ENCODE results near the gene SYNC. TPM values are rescaled to one million over a fixed set of nuclear protein-coding genes. Genes with fewer than 3 reads are reported as not detected.

Gene SYNC
- total RNA-seq, 1 donor from 2014 or later: 16.2 TPM

DNA sequence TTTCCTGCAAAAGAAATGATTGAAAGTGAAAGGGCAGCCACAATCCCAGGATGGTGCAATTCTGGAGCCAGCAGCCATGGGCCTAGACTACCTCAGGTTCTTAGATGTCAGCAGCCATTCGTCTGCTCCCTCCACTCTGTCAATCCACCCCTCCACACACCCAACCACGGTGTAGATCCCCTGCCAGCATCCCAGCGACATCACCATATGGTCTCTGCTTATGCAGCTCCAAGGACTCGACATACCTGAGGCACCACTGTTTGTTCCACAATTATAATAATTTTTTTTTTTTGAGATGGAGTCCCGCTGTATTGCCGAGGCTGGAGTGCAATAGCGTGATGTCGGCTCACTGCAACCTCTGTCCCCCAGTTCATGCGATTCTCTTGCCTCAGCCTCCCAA lies 6.5 kb downstream of the SYNC start:
- no peak for DNase-seq
- Histone ChIP-seq H3K27me3 (ENCODE audit: low read depth) (no peaks in the 10 kb centered on the region), H3K9me3 (replicated peaks) (no peaks in the 10 kb centered on the region), H3K4me1 (peaks cover 31% of the 10 kb centered on the region), H3K36me3 (peaks cover 4% of the 10 kb centered on the region), H3K27ac (replicated peaks) (no peak overlapping the region), H3K4me3 (no peak overlapping the region)
- intact Hi-C loops (cut with micrococcal nuclease): no loop called here
- TF ChIP-seq, protein P1, sequence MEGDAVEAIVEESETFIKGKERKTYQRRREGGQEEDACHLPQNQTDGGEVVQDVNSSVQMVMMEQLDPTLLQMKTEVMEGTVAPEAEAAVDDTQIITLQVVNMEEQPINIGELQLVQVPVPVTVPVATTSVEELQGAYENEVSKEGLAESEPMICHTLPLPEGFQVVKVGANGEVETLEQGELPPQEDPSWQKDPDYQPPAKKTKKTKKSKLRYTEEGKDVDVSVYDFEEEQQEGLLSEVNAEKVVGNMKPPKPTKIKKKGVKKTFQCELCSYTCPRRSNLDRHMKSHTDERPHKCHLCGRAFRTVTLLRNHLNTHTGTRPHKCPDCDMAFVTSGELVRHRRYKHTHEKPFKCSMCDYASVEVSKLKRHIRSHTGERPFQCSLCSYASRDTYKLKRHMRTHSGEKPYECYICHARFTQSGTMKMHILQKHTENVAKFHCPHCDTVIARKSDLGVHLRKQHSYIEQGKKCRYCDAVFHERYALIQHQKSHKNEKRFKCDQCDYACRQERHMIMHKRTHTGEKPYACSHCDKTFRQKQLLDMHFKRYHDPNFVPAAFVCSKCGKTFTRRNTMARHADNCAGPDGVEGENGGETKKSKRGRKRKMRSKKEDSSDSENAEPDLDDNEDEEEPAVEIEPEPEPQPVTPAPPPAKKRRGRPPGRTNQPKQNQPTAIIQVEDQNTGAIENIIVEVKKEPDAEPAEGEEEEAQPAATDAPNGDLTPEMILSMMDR (IDR thresholded peaks at IDR 0.05; ENCODE audit: borderline replicate concordance): no peak

DNA sequence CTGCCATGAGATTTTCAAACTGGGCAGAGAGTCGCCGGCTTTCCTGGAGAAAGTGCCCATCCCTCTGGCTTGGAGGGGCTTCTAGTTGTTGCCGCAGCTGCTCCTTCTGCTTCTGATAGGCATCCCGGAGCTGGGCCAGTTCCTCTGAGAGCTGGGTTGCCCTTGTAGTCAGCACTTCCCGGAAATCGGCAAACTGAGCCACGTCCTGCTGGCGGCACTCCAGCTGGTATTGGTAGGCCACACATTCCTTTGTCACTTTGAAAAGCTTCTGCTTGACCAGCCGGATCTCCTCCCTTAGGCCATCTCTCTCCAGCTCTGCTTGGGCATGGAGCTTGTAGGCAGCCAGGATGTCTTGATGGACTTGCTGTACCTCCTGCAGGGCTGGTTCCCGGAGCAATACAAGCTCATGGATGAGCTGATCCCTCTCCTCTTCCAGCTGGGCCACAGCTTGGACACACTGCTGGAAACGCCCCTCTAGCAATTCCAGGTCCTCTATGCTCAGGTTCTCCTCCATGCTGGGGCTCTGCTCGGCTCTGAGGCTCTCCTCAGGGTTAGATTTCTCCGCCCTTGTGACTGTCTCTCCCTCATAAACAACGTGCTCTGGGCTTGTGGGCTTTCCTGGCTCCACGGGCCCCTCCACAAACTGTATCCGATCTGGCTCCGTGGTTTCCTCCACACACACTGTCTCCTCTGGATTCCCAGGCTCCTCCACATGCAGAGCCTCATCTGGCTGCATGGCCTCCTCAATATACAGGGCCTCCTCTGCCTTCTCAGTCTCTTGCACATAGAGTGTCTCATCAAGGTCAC lies 7.3 kb downstream of the SYNC start:
- Histone ChIP-seq H3K4me1 (peaks cover 27% of the 10 kb centered on the region), H3K4me3 (peak overlapping the region; percentile 27), H3K27ac (replicated peaks) (peak overlapping the region; percentile 57), H3K9me3 (replicated peaks) (no peaks in the 10 kb centered on the region), H3K27me3 (ENCODE audit: low read depth) (no peaks in the 10 kb centered on the region), H3K36me3 (peaks cover 4% of the 10 kb centered on the region)
- intact Hi-C loops (cut with micrococcal nuclease): no loop called here
- TF ChIP-seq, protein P1 (IDR thresholded peaks at IDR 0.05; ENCODE audit: borderline replicate concordance): no peak
- DNase-seq: peak; percentile 78

DNA sequence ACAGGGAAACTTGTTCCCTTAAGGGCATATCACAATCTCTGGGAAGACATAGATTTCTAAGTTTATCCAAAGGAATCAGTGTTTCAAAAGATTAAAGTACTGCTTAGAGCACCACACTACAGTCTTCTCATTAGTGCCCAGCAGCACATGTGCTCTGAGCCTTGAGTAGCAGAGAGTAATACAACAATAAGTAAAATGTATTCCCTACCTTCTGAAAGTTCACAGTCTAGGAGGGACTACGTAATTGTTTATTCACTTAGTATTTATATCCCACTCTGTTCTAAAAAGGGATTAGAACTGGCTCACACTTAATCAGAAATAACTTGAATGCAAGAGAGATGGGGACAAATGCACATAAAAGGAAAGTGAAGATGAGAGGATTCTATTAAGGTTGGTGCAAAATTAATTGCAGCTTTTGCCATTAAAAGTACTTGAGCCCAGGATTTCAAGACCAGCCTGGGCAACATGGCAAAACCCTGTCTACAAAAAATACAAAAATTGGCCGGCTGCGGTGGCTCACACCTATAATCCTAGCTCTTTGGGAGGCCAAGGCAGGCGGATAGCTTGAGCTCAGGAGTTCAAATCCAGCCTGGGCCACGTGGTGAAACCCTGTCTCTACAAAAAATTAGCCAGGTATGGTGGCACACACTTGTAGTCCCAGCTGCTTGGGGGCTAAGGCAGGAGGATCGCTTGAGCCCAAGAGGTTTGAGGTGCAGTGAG lies 9.0 kb downstream of the SYNC start:
- intact Hi-C loops (cut with micrococcal nuclease): no loop called here
- Histone ChIP-seq H3K4me3 (no peak overlapping the region), H3K27me3 (ENCODE audit: low read depth) (no peaks in the 10 kb centered on the region), H3K36me3 (peaks cover 8% of the 10 kb centered on the region), H3K4me1 (peaks cover 27% of the 10 kb centered on the region), H3K27ac (replicated peaks) (peak overlapping the region; percentile 11), H3K9me3 (replicated peaks) (no peaks in the 10 kb centered on the region)
- DNase-seq: no peak
- TF ChIP-seq, protein P1 (IDR thresholded peaks at IDR 0.05; ENCODE audit: borderline replicate concordance): no peak

GRCh38 chr1:32686387-32686786 lies 16.2 kb downstream of the SYNC start:
- intact Hi-C loops (cut with micrococcal nuclease): no loop called here
- Histone ChIP-seq H3K9me3 (replicated peaks) (no peaks in the 10 kb centered on the region), H3K27ac (replicated peaks) (no peak overlapping the region), H3K36me3 (peaks cover 43% of the 10 kb centered on the region), H3K4me3 (no peak overlapping the region), H3K27me3 (ENCODE audit: low read depth) (no peaks in the 10 kb centered on the region), H3K4me1 (peaks cover 35% of the 10 kb centered on the region)
- no peak for DNase-seq
- TF ChIP-seq, protein P1 (IDR thresholded peaks at IDR 0.05; ENCODE audit: borderline replicate concordance): no peak

DNA sequence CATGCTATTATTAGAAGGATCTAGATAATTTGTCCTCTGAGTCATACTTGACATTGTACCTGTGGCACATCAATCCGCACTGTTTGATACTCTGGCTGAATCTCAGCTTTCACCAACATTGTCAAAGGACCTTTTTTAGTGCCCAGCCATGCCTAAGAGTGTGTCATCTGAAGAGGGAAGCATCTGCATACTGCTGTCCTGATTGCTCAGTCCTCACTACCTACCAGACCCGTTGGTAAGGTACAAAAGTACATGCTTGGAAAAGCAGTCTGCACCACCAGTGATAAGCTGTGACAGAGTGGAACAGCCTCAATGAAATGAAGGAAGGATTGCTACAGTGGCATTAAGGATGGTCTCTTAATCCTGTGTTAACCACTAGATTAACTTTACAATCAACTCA lies 17.1 kb downstream of the SYNC start:
- peaks cover 52% of the 10 kb centered on the region for H3K36me3 ChIP-seq
- H3K4me1 ChIP-seq: peaks cover 43% of the 10 kb centered on the region
- H3K9me3 ChIP-seq (replicated peaks): no peaks in the 10 kb centered on the region
- intact Hi-C loops (cut with micrococcal nuclease): no loop called here
- H3K27ac ChIP-seq (replicated peaks): peak overlapping the region; percentile 63
- no peaks in the 10 kb centered on the region for H3K27me3 ChIP-seq (ENCODE audit: low read depth)
- DNase-seq: no peak
- TF ChIP-seq, protein P1 (IDR thresholded peaks at IDR 0.05; ENCODE audit: borderline replicate concordance): no peak
- H3K4me3 ChIP-seq: no peak overlapping the region

All from left ventricle myocardium inferior (tissue), 1 donor.